Measurements from ENCODE around the gene FNDC7. TPM values are rescaled to one million over a fixed set of nuclear protein-coding genes. Genes with fewer than 3 reads are reported as not detected.

FNDC7 gene
- total and polyA plus RNA-seq, 10 of the 15 experiments (the other 5 are each of a cell fraction or from before 2014, with no cell fraction given): not detected

GRCh38 chr1:108746382-108747170 lies 33.9 kb downstream of the FNDC7 start, which contains the start of gene STXBP3 (continued):
- TF ChIP-seq E4F1 (IDR thresholded peaks at IDR 0.05; ENCODE audit: borderline replicate concordance, partially characterized antibody) (peak; percentile 11), SREBF2 (IDR thresholded peaks at IDR 0.05; ENCODE audit: low read length) (no peak), HCFC1 (IDR thresholded peaks at IDR 0.05; ENCODE audit: low read length) (peak; percentile 37), NR2C1 (IDR thresholded peaks at IDR 0.05) (no peak), POLR2AphosphoS5 (IDR thresholded peaks at IDR 0.05; ENCODE audit: low read length) (peak; percentile 97), LARP7 (IDR thresholded peaks at IDR 0.05) (peak; percentile 54; the same call in 1 of the 2 replicates), MEF2A (IDR thresholded peaks at IDR 0.05; ENCODE audit: insufficient read depth, low read depth, low read length) (no peak), YY1 (IDR thresholded peaks at IDR 0.05; ENCODE audit: low read depth, low read length) (peak; percentile 93), CHD2 (IDR thresholded peaks at IDR 0.05; ENCODE audit: borderline replicate concordance, low read depth, low read length) (peak; percentile 73; the same call in 1 of the 2 replicates), CREM (IDR thresholded peaks at IDR 0.05; ENCODE audit: low read depth) (peak; percentile 96), EP300 (IDR thresholded peaks at IDR 0.05; ENCODE audit: borderline replicate concordance in 1 of 2, control insufficient read depth in 1 of 2, low read depth in 2 of 2, low read length in 2 of 2) (no peak), POLR2A (IDR thresholded peaks at IDR 0.05; ENCODE audit: low read depth, low read length) (peak; percentile 97), ATF7 (IDR thresholded peaks at IDR 0.05; ENCODE audit: low read depth) (peak; percentile 98), CREB1 (IDR thresholded peaks at IDR 0.05; ENCODE audit: low read depth) (peak; percentile 97), SMAD1 (IDR thresholded peaks at IDR 0.05; ENCODE audit: low read depth, partially characterized antibody) (peak; percentile 79), RB1 (IDR thresholded peaks at IDR 0.05; ENCODE audit: borderline replicate concordance) (peak; percentile 64; the same call in 1 of the 2 replicates), POLR2AphosphoS2 (IDR thresholded peaks at IDR 0.05; ENCODE audit: low read depth, low read length) (peak; percentile 75; the same call in 1 of the 2 replicates), NBN (IDR thresholded peaks at IDR 0.05) (peak; percentile 100), TCF12 (IDR thresholded peaks at IDR 0.05; ENCODE audit: low read depth, low read length) (peak; percentile 64)
- TF ChIP-seq, protein P1, sequence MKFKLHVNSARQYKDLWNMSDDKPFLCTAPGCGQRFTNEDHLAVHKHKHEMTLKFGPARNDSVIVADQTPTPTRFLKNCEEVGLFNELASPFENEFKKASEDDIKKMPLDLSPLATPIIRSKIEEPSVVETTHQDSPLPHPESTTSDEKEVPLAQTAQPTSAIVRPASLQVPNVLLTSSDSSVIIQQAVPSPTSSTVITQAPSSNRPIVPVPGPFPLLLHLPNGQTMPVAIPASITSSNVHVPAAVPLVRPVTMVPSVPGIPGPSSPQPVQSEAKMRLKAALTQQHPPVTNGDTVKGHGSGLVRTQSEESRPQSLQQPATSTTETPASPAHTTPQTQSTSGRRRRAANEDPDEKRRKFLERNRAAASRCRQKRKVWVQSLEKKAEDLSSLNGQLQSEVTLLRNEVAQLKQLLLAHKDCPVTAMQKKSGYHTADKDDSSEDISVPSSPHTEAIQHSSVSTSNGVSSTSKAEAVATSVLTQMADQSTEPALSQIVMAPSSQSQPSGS (IDR thresholded peaks at IDR 0.05; ENCODE audit: low read length): no peak; the same call in 1 of the 2 replicates
- TF ChIP-seq, protein P2, sequence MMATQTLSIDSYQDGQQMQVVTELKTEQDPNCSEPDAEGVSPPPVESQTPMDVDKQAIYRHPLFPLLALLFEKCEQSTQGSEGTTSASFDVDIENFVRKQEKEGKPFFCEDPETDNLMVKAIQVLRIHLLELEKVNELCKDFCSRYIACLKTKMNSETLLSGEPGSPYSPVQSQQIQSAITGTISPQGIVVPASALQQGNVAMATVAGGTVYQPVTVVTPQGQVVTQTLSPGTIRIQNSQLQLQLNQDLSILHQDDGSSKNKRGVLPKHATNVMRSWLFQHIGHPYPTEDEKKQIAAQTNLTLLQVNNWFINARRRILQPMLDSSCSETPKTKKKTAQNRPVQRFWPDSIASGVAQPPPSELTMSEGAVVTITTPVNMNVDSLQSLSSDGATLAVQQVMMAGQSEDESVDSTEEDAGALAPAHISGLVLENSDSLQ (IDR thresholded peaks at IDR 0.05): 0 out of 2 replicates have a peak, but pooled peaks have one; percentile 17
- TF ChIP-seq, protein P3, sequence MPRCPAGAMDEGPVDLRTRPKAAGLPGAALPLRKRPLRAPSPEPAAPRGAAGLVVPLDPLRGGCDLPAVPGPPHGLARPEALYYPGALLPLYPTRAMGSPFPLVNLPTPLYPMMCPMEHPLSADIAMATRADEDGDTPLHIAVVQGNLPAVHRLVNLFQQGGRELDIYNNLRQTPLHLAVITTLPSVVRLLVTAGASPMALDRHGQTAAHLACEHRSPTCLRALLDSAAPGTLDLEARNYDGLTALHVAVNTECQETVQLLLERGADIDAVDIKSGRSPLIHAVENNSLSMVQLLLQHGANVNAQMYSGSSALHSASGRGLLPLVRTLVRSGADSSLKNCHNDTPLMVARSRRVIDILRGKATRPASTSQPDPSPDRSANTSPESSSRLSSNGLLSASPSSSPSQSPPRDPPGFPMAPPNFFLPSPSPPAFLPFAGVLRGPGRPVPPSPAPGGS (IDR thresholded peaks at IDR 0.05; ENCODE audit: borderline replicate concordance, insufficient read depth, low read depth, low read length, poor library complexity, severe bottlenecking): peak; percentile 11
- TF ChIP-seq, protein P4, sequence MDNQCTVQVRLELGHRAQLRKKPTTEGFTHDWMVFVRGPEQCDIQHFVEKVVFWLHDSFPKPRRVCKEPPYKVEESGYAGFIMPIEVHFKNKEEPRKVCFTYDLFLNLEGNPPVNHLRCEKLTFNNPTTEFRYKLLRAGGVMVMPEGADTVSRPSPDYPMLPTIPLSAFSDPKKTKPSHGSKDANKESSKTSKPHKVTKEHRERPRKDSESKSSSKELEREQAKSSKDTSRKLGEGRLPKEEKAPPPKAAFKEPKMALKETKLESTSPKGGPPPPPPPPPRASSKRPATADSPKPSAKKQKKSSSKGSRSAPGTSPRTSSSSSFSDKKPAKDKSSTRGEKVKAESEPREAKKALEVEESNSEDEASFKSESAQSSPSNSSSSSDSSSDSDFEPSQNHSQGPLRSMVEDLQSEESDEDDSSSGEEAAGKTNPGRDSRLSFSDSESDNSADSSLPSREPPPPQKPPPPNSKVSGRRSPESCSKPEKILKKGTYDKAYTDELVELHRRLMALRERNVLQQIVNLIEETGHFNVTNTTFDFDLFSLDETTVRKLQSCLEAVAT (IDR thresholded peaks at IDR 0.05): peak; percentile 87
